ENCODE measurements around the gene TRMT61A.

Gene TRMT61A

DNA sequence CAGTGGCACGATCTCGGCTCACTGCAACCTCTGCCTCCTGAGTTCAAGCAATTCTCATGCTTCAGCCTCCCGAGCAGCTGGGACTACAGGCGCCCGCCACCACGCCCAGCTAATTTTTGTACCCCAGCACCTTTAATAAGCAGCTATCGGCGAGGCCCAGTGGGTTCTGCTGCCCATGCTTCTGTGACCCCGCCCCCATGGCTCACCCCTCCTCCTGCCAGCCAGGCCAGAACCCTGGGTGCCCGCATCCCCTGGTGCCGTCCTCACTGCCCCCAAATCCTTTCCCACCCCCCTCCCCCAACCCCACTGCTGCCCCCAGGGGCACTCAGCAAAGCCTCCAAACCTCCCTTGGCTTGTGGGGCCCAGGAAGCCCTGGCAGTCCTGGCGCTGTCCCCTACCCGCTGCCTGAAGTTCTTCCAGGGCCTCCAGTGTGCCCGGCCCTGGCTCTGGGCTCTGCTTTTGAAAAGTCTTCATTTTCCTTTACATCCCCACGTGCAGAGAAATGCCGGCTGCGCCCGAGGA lies 19.0 kb downstream of the TRMT61A start:
- TF ChIP-seq, protein P1, sequence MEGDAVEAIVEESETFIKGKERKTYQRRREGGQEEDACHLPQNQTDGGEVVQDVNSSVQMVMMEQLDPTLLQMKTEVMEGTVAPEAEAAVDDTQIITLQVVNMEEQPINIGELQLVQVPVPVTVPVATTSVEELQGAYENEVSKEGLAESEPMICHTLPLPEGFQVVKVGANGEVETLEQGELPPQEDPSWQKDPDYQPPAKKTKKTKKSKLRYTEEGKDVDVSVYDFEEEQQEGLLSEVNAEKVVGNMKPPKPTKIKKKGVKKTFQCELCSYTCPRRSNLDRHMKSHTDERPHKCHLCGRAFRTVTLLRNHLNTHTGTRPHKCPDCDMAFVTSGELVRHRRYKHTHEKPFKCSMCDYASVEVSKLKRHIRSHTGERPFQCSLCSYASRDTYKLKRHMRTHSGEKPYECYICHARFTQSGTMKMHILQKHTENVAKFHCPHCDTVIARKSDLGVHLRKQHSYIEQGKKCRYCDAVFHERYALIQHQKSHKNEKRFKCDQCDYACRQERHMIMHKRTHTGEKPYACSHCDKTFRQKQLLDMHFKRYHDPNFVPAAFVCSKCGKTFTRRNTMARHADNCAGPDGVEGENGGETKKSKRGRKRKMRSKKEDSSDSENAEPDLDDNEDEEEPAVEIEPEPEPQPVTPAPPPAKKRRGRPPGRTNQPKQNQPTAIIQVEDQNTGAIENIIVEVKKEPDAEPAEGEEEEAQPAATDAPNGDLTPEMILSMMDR (conservative IDR thresholded peaks at IDR 0.05), result no peak
- TF ChIP-seq ZFX (IDR thresholded peaks at IDR 0.05), result no peak
- H3K27ac ChIP-seq, result no peak overlapping the region

DNA sequence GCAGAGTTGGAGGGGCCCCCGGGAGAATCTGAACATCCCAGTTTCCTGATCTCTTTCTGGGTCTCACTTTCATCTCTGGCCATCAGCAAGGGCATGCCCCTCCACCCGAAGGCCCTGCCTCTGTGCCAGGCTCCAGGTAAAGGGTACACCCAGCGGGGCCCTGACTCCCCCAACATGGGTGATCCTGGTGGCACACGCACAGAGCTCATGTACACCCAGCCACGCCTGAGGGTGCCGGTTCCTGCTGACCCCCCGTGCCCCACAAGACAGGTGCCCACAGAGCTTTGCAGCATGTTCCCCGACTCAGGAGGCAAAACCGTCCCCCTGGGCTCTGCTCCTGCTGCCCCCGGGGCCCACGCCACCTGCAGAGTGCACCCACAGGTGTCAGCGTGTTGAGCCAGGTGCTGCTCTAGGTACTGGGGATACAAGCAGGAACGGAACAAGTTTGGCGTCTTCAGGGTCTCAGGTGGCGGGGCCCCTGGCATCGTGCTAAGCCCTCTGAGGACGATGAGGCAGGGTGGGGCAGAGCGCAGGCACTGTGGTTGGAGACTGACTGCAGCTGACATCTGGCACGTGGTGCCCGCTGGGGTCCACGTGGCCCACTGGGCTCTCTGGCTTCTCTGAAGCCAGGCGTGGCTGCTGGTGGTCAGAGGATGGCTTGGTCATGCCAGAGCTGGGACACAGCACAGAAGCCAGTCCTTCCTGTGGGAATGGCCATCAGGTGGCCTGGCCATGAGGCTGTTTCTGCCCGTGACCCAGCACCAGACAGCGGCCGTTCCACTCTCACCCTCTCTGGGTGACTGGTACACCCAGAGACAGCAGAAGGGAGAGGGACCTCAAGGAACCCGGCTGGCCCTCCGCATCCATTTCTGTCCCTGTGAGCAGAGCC lies 19.7 kb downstream of the TRMT61A start:
- TF ChIP-seq ZFX (IDR thresholded peaks at IDR 0.05), result no peak
- TF ChIP-seq, protein P1 (conservative IDR thresholded peaks at IDR 0.05), result no peak

DNA sequence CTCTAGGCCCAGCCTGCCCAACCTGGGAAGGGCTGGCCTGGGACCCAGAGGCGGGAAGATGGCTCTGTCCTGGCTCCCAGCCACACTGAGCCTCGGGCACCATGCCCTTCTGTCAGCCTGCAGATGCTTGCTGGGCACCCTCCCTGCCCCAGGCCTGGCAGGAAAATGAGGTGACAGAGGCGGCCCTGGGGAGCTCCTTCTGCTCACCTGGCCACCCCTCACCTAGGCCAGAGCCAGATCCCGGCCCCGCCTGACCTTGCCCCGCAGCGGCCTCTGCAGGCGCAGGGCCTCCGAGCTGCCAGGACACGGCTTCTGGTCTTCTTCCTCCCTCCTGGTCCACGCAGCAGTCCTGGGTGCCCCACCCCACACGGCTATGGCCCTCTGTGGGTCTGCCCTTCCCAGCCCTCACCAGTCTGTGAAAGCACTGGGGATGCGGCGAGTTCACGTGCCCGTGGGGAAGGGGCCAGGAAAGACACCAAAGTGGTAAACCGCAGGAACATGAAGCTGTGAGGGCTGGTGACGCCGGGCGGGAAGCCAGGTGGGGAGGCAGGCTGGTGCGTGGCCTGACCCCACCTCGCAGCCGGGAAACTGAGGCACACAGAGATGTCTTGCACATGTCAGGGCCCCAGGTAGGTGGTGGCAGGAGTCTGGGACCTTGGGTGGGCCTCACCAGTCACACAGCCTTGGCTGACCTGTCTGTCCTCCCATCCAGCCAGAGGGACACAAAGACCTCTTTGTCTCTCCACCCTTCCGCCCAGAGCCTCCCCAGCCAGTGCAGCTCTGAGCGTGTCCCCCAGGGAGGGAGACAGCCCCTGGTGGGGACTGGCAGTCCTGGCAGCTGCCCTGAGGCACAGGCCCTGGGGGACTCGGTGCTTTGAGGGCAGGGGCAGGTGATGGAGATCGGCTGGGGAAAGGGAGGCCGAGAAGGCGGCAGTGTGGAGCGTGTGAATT lies 20.6 kb downstream of the TRMT61A start:
- no peak overlapping the region for H3K27ac ChIP-seq
- no peak for TF ChIP-seq ZFX (IDR thresholded peaks at IDR 0.05)
- TF ChIP-seq, protein P1 (conservative IDR thresholded peaks at IDR 0.05), result no peak

More for the DNA sequence above, 19.7 kb downstream of the TRMT61A start:
- no peak overlapping the region for H3K27ac ChIP-seq

GRCh38 chr14:103550451-103551337 lies 21.7 kb downstream of the TRMT61A start:
- no peak for TF ChIP-seq ZFX (IDR thresholded peaks at IDR 0.05)
- TF ChIP-seq, protein P1 (conservative IDR thresholded peaks at IDR 0.05), result no peak
- H3K27ac ChIP-seq, result no peak overlapping the region

DNA sequence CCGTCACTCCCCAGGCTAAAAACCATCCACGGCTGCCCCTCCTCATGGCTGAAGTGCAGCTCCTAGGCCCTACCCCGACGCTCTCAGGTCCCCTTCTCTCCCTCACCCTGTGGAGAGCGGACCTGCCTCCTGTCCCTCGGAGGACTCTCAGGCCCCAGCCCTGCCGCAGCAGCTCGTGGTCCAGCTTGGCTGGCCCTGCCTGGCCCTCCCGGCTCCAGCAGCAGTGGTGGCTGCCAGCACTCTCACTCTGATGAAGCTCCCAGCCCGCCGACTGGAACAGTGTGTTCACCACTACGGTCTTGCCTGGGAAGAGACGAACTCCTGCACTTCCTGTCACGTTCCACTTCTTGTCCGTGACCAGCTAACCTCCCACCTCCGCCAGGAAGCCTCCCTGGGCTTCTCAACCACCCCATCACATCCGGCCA lies 22.4 kb downstream of the TRMT61A start:
- H3K27ac ChIP-seq, result no peak overlapping the region
- no peak for TF ChIP-seq ZFX (IDR thresholded peaks at IDR 0.05)
- TF ChIP-seq, protein P1 (conservative IDR thresholded peaks at IDR 0.05), result no peak

GRCh38 chr14:103552011-103552845 lies 23.2 kb downstream of the TRMT61A start:
- H3K27ac ChIP-seq, result no peak overlapping the region
- TF ChIP-seq, protein P1 (conservative IDR thresholded peaks at IDR 0.05), result no peak
- no peak for TF ChIP-seq ZFX (IDR thresholded peaks at IDR 0.05)

All from C4-2B (cell line).